Articular chondrocyte of knee joint (primary cell): ENCODE data around the gene BUD13. TPM values are rescaled to one million over a fixed set of nuclear protein-coding genes. Genes with fewer than 3 reads are reported as not detected.

Experiments used
- total RNA-seq: library from RNA; depleted of rRNA; stranded (reverse); fragments of >200 nt; gene quantifications from 2 replicates; pipeline ENCODE4 v1.2.3, GENCODE V29; 2012

The BUD13 gene, protein sequence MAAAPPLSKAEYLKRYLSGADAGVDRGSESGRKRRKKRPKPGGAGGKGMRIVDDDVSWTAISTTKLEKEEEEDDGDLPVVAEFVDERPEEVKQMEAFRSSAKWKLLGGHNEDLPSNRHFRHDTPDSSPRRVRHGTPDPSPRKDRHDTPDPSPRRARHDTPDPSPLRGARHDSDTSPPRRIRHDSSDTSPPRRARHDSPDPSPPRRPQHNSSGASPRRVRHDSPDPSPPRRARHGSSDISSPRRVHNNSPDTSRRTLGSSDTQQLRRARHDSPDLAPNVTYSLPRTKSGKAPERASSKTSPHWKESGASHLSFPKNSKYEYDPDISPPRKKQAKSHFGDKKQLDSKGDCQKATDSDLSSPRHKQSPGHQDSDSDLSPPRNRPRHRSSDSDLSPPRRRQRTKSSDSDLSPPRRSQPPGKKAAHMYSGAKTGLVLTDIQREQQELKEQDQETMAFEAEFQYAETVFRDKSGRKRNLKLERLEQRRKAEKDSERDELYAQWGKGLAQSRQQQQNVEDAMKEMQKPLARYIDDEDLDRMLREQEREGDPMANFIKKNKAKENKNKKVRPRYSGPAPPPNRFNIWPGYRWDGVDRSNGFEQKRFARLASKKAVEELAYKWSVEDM
- total RNA-seq = 12.3 and 17.2 TPM in 2 replicates

DNA sequence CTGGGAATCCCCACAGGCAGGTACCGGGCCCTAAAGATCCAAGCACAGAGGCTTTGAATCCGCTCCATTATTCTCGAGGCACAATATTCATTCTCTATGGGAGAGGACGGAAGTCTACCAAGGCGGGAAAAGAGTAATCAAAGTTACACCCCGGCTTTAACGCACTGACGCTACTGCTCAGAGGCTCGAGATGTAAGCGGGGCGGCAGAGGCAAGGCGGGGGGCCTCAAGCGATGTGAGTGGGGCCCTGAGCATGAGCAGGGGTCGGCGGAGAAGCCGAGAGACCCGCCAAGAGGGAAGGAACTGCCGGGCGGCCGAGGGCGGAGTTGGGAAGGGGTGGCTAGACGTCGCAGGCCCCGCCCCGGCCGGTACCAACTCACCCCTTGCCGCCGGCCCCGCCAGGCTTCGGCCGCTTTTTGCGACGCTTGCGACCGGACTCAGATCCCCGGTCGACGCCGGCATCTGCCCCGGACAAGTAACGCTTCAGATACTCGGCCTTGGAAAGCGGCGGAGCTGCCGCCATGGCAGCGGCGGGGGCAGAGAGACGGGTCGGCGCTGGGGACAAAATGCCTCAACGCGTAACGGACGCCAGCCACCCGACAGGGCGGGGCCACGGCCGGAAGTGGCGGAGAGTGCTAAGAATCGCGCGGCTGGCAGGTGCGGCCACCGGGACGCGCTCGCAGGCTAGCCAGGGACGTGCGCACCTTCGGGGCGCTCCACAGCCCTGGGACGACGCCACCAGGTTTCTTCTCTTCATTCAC, at the start of gene BUD13:
BUD13 (minus strand) TSS at position 545 of the 760 bp plus-strand sequence; CDS start at position 522, 23 bp downstream.

DNA sequence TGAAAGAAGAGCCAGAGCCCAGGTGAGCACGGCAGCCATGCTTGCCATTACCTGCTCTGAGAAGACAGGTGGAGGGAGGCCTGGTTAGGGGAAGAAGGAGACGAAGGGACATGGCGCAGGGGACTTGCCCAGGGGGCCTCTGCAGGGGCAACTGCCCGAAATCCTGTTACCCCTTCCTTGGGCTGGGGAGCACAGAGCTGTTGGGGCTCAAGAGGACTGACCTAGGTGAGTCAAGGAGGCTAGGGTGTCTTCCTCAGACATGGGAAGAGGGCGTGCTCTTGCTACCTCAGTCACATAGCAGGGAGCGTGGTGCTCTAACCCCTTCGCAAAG, 19.0 kb upstream of the BUD13 start, which contains the start of gene APOA5:
APOA5 (minus strand) TSS at position 67 of the 331 bp plus-strand sequence; CDS start at position 48, 19 bp downstream.

DNA sequence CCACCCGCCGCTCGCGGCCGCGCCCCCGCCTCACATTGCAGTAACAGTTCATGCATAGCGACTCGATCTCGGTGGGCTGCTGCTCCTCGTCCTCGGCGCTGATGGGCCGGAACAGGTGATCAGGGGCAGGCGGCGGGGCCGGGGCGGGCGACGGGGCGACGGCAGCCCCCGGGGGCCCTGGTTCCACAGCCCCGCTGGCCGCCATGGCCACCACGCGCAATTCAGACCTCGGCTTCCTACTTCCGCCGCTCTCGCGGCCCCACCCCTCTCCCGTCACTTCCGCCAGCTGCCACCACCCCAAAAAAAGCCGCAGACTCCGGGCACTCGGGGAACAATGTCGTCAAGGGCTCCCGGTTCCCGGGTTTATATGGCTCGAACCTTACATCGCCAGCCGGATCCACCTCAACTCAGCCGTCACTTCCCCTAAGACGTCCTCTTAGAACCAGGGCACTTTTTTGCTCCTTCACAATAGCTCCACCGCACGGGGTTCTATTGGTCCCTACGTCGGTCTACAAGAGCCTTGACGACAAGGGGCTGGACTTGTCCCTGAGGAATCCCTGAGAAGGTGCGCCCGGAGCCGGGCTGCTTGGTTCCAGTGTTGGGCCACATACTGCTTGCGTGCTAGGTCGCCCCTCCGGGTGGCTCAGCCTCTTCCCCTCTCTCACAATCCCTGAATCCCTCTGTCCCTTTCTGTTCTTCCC, 15.1 kb upstream of the BUD13 start, which contains the start of gene ZPR1:
ZPR1 (minus strand) TSS at position 238 of the 701 bp plus-strand sequence; CDS start at position 205, 33 bp downstream.

Other genes with a start within 250 kb of the BUD13 start
- gene ZPR1, start 15.0 kb upstream of the BUD13 start, total RNA-seq = 33.1 and 34.7 TPM in 2 replicates
- not detected in 2 replicates for gene APOA5, start 18.9 kb upstream of the BUD13 start, total RNA-seq
- gene APOA4, start 50.3 kb upstream of the BUD13 start, total RNA-seq = not detected in 2 replicates
- gene APOC3, start 56.9 kb upstream of the BUD13 start, total RNA-seq = not detected in 2 replicates
- not detected in 2 replicates for gene APOA1, start 64.6 kb upstream of the BUD13 start, total RNA-seq